Measurements from ENCODE around the gene RWDD2A.
A peak's percentile ranks its signal among the peaks of the same experiment; 100 is the strongest.

Gene RWDD2A

GRCh38 chr6:83199173-83199862 is 6.2 kb downstream of the RWDD2A start:
- DNase-seq, result no peak

GRCh38 chr6:83199863-83200225 is 6.7 kb downstream of the RWDD2A start:
- no peak for DNase-seq

- no peak for DNase-seq
These were observed 8.9 kb downstream of the RWDD2A start for GRCh38 chr6:83202031-83202430.

GRCh38 chr6:83215131-83216047 is 22.2 kb downstream of the RWDD2A start:
- DNase-seq, result peak; percentile 44

GRCh38 chr6:83216806-83217205 is 23.6 kb downstream of the RWDD2A start:
- no peak for DNase-seq

GRCh38 chr6:83218646-83219045 is 25.5 kb downstream of the RWDD2A start:
- DNase-seq, result no peak

GRCh38 chr6:83220121-83220520 is 27.0 kb downstream of the RWDD2A start:
- DNase-seq, result no peak

- no peak for DNase-seq
These were observed 28.1 kb downstream of the RWDD2A start for GRCh38 chr6:83221276-83221675.

GRCh38 chr6:83221889-83222479 is 28.8 kb downstream of the RWDD2A start:
- DNase-seq, result no peak

GRCh38 chr6:83226517-83226916 is 33.4 kb downstream of the RWDD2A start:
- no peak for DNase-seq

GRCh38 chr6:83231146-83231545 is 38.0 kb downstream of the RWDD2A start:
- DNase-seq, result no peak

GRCh38 chr6:83247471-83247870 is 54.3 kb downstream of the RWDD2A start:
- no peak for DNase-seq

Data from activated CD8-positive, alpha-beta memory T cell treated with anti-CD3 and anti-CD28 coated beads, Interleukin-2, amount 50 U/mL, for 4 hours (primary cell).